H1 (cell line): ENCODE results near the gene PLCB2. TPM values are rescaled to one million over a fixed set of nuclear protein-coding genes. Genes with fewer than 3 reads are reported as not detected.

Source experiments
- CTCF ChIA-PET: fragments of 300-600 bp; sonication (Branson Sonifier 250); formaldehyde crosslinking; loops from one replicate; lab custom pipeline; 2021; ENCODE audit not compliant: partially characterized antibody; lab: Charles Lee
- POLR2A ChIA-PET: fragments of 300-600 bp; sonication (Branson Sonifier 250); formaldehyde crosslinking; loops from one replicate; lab custom pipeline; 2021; ENCODE audit warnings: inconsistent platforms; ENCODE audit not compliant: partially characterized antibody; lab: Charles Lee
- DNase-seq, 2 experiments: peaks; one replicate each; pipeline versions ENCODE4 v3.0.0 to v3.0.0-alpha.2; 2010 to 2022; ENCODE audit warnings: low spot score in 2 of 2, low read depth in 1 of 2, mixed read lengths in 1 of 2
- FAIRE-seq: peaks from 2 replicates; lab custom pipeline; 2011; peaks lifted over from hg19 to GRCh38; lab: Jason Lieb, UNC
- H2AFZ ChIP-seq: 2 replicates; pipeline ENCODE4 v1.8.1; 2012; ENCODE audit warnings: low read length, inconsistent platforms
- H2AK5ac ChIP-seq: 2 replicates; pipeline ENCODE4 v1.6.1; 2013; ENCODE audit warnings: low read depth, low read length
- H2BK120ac ChIP-seq: replicated peaks from 2 replicates; pipeline ENCODE3; 2013; ENCODE audit warnings: low read depth, low read length, inconsistent platforms
- H2BK12ac ChIP-seq: 2 replicates; pipeline ENCODE4 v1.6.1; 2013; ENCODE audit warnings: low read depth, low read length
- H2BK15ac ChIP-seq: 2 replicates; pipeline ENCODE4 v1.6.1; 2013; ENCODE audit warnings: low read length
- H2BK20ac ChIP-seq: 2 replicates; pipeline ENCODE4 v1.6.1; 2013; ENCODE audit warnings: low read length
- H2BK5ac ChIP-seq: 2 replicates; pipeline ENCODE4 v1.6.1; 2013; ENCODE audit warnings: low read depth, low read length
- H3K14ac ChIP-seq: 2 replicates; pipeline ENCODE4 v1.6.1; 2013; ENCODE audit warnings: inconsistent platforms; ENCODE audit not compliant: insufficient read length
- H3K18ac ChIP-seq: 2 replicates; pipeline ENCODE4 v1.6.1; 2013; ENCODE audit warnings: low read length; ENCODE audit errors: extremely low read depth
- H3K23ac ChIP-seq: 2 replicates; pipeline ENCODE4 v1.6.1; 2013; ENCODE audit warnings: inconsistent platforms; ENCODE audit not compliant: insufficient read length
- H3K23me2 ChIP-seq: 2 replicates; pipeline ENCODE4 v1.6.1; 2013; ENCODE audit warnings: low read depth, low read length
- H3K27ac ChIP-seq: 2 replicates; pipeline ENCODE4 v1.6.1; 2011; ENCODE audit warnings: low read depth, low read length, inconsistent platforms
- H3K27me3 ChIP-seq, 4 experiments: replicated peaks in 1 of 4; 1 replicate in 1 of 4; 2 replicates in 3 of 4; pipeline versions ENCODE4 v1.6.1 to v1.8.1; 2011 to 2013; ENCODE audit warnings: low read length in 3 of 4, mild to moderate bottlenecking in 3 of 4, inconsistent platforms in 2 of 4, mixed read lengths in 2 of 4, moderate library complexity in 1 of 4; ENCODE audit not compliant: control insufficient read depth in 3 of 4, insufficient read depth in 3 of 4; ENCODE audit errors: extremely low read depth in 1 of 4
- H3K36me3 ChIP-seq, 4 experiments: 2 replicates each; pipeline versions ENCODE4 v1.6.1 to v1.8.1; 2011 to 2013; ENCODE audit warnings: mild to moderate bottlenecking in 4 of 4, low read length in 3 of 4, moderate library complexity in 2 of 4, control low read depth in 1 of 4, inconsistent platforms in 1 of 4; ENCODE audit not compliant: insufficient read depth in 4 of 4, control insufficient read depth in 2 of 4
- H3K4ac ChIP-seq: replicated peaks from 2 replicates; pipeline ENCODE3; 2013; ENCODE audit warnings: low read length, low read depth, mixed read lengths, inconsistent platforms; ENCODE audit not compliant: insufficient read length
- H3K4me1 ChIP-seq, 4 experiments: replicated peaks in 1 of 4; 1 replicate in 1 of 4; 2 replicates in 3 of 4; pipeline versions ENCODE4 v1.6.1 to v1.8.1; 2011 to 2013; ENCODE audit warnings: low read length in 3 of 4, inconsistent platforms in 2 of 4, mixed read lengths in 1 of 4; ENCODE audit not compliant: insufficient read depth in 4 of 4, control insufficient read depth in 3 of 4
- H3K4me2 ChIP-seq, 2 experiments: 2 replicates each; pipeline versions ENCODE4 v1.6.1 to v1.8.1; 2011 to 2013; ENCODE audit warnings: low read depth in 2 of 2, low read length in 2 of 2, control low read depth in 1 of 2, inconsistent platforms in 1 of 2, mild to moderate bottlenecking in 1 of 2; ENCODE audit not compliant: insufficient read depth in 1 of 2
- H3K4me3 ChIP-seq, 4 experiments: fragments of 200-600, 300-600 bp in 1 of 4; sonication (generic), shearing (Covaris generic), sonication (Bioruptor Twin) in 1 of 4; 2 replicates each; pipeline versions ENCODE4 v1.5.1 to v1.8.1; 2011 to 2016; ENCODE audit warnings: low read length in 4 of 4, low read depth in 3 of 4, control low read depth in 2 of 4, inconsistent platforms in 2 of 4, mild to moderate bottlenecking in 2 of 4, mixed read lengths in 1 of 4, moderate library complexity in 1 of 4; ENCODE audit not compliant: insufficient read depth in 2 of 4; ENCODE audit errors: extremely low read depth in 1 of 4
- H3K56ac ChIP-seq: replicated peaks from 2 replicates; pipeline ENCODE3; 2013; ENCODE audit warnings: low read depth, mild to moderate bottlenecking, mixed read lengths, low read length, inconsistent platforms; ENCODE audit not compliant: insufficient read length
- H3K79me1 ChIP-seq: 2 replicates; pipeline ENCODE4 v1.6.1; 2013; ENCODE audit warnings: low read depth, low read length, control low read depth
- H3K79me2 ChIP-seq, 2 experiments: 2 replicates each; pipeline versions ENCODE4 v1.6.1 to v1.8.1; 2012 to 2013; ENCODE audit warnings: low read length in 2 of 2, mild to moderate bottlenecking in 2 of 2, inconsistent platforms in 1 of 2; ENCODE audit not compliant: insufficient read depth in 2 of 2, control insufficient read depth in 1 of 2
- H3K9ac ChIP-seq, 4 experiments: replicated peaks in 1 of 4; 1 replicate in 1 of 4; 2 replicates in 3 of 4; pipeline versions ENCODE4 v1.6.1 to v1.8.1; 2011 to 2013; ENCODE audit warnings: low read depth in 3 of 4, low read length in 3 of 4, control low read depth in 2 of 4, mild to moderate bottlenecking in 2 of 4, moderate library complexity in 2 of 4, inconsistent platforms in 1 of 4; ENCODE audit errors: extremely low read depth in 1 of 4
- H3K9me3 ChIP-seq, 2 experiments: 2 replicates each; pipeline versions ENCODE4 v1.6.1 to v1.8.1; 2012 to 2013; ENCODE audit warnings: mild to moderate bottlenecking in 2 of 2, moderate library complexity in 2 of 2, control low read depth in 1 of 2, inconsistent platforms in 1 of 2, low read depth in 1 of 2, low read length in 1 of 2, mixed read lengths in 1 of 2; ENCODE audit not compliant: insufficient read depth in 2 of 2
- H4K20me1 ChIP-seq, 2 experiments: replicated peaks in 1 of 2; 2 replicates each; pipeline versions ENCODE3 to v1.8.1; 2011 to 2013; ENCODE audit warnings: inconsistent platforms in 2 of 2, low read length in 2 of 2, mild to moderate bottlenecking in 1 of 2; ENCODE audit not compliant: insufficient read depth in 2 of 2, control insufficient read depth in 1 of 2
- H4K5ac ChIP-seq: 2 replicates; pipeline ENCODE4 v1.6.1; 2013; ENCODE audit warnings: low read length, low read depth, mixed read lengths, inconsistent platforms; ENCODE audit not compliant: insufficient read length
- H4K8ac ChIP-seq: 2 replicates; pipeline ENCODE4 v1.8.0; 2013; ENCODE audit warnings: mild to moderate bottlenecking, moderate library complexity, low read length, inconsistent platforms; ENCODE audit not compliant: insufficient read depth; ENCODE audit errors: extremely low read depth
- H4K91ac ChIP-seq: replicated peaks from 2 replicates; pipeline ENCODE3; 2013; ENCODE audit warnings: low read length, mixed read lengths, inconsistent platforms; ENCODE audit not compliant: insufficient read length
- BCL11A ChIP-seq, 2 experiments: IDR thresholded peaks; one replicate each; pipeline ENCODE4 v1.6.1; 2011; ENCODE audit warnings: low read depth in 2 of 2, low read length in 2 of 2, mild to moderate bottlenecking in 2 of 2
- KDM4A ChIP-seq: IDR thresholded peaks from one replicate; pipeline ENCODE4 v1.7.1; 2012; ENCODE audit warnings: low read depth, mild to moderate bottlenecking, moderate library complexity, low read length, inconsistent platforms; ENCODE audit not compliant: severe bottlenecking
- POLR2AphosphoS5 ChIP-seq: IDR thresholded peaks from 2 replicates; pipeline ENCODE4 v1.6.1; 2011; ENCODE audit warnings: low read depth, low read length
- RAD21 ChIP-seq, 2 experiments: IDR thresholded peaks in 1 of 2; conservative IDR thresholded peaks in 1 of 2; 2 replicates each; pipeline ENCODE4 v1.6.1; 2011; ENCODE audit warnings: low read depth in 2 of 2, low read length in 2 of 2, improper control_type of control experiment in 1 of 2, inconsistent platforms in 1 of 2, mild to moderate bottlenecking in 1 of 2, moderate library complexity in 1 of 2
- SP1 ChIP-seq: IDR thresholded peaks from 2 replicates; pipeline ENCODE4 v1.6.1; 2011; ENCODE audit warnings: low read depth, low read length
- TAF7 ChIP-seq: optimal IDR thresholded peaks from 2 replicates; pipeline ENCODE3; 2011; ENCODE audit warnings: low read depth, mild to moderate bottlenecking, inconsistent platforms, low read length, moderate library complexity, borderline replicate concordance
- ZNF274 ChIP-seq: IDR thresholded peaks from 2 replicates; pipeline ENCODE4 v1.7.0; 2012; ENCODE audit warnings: low read length, borderline replicate concordance; ENCODE audit errors: extremely low read depth
- WGBS, 2 experiments: shearing (Covaris generic) in 1 of 2; methylation state at CpG; one replicate each; pipeline versions ENCODE4 v1.1.6 to v1.1.7; 2013 to 2015; ENCODE audit warnings: low lambda C conversion rate in 2 of 2, mixed read lengths in 2 of 2, inconsistent platforms in 1 of 2, low coverage in 1 of 2, missing lambda C conversion rate in 1 of 2; ENCODE audit not compliant: insufficient replicate concordance in 2 of 2, insufficient coverage in 1 of 2, insufficient read length in 1 of 2; ENCODE audit errors: extremely low coverage in 1 of 2, missing lambda C conversion rate in 1 of 2; 5-methylcytosine and 5-hydroxymethylcytosine counted together
- polyA plus RNA-seq, 7 experiments: library from polyadenylated mRNA; depleted of rRNA in 3 of 7; stranded (reverse) in 5 of 7; unstranded in 2 of 7; fragments of >200 nt in 5 of 7; fragments of 200-250 nt in 2 of 7; gene quantifications; 1 replicate in 5 of 7; 2 replicates in 1 of 7; 4 replicates in 1 of 7; pipeline versions ENCODE4 v1.2.1 to v1.2.3, GENCODE V29; 2011 to 2013; ENCODE audit warnings: missing spikeins in 2 of 7, mixed read lengths in 2 of 7
- total RNA-seq: library from RNA; stranded (reverse); fragmentation: NEBNext Ultra II Directional; extraction: Animal tissue kit (Norgen Biotek cat#: 25700); gene quantifications from 2 replicates; pipeline ENCODE4 v1.2.1, GENCODE V29; 2021
- TF ChIP-seq, protein P1 (sequence below), 3 experiments: IDR thresholded peaks; 1 replicate in 2 of 3; 2 replicates in 1 of 3; pipeline versions ENCODE4 v1.5.1 to v1.6.1; 2011; ENCODE audit warnings: low read length in 3 of 3, mild to moderate bottlenecking in 3 of 3, inconsistent platforms in 2 of 3, low read depth in 1 of 3, moderate library complexity in 1 of 3; ENCODE audit not compliant: insufficient read depth in 1 of 3; ENCODE audit errors: control extremely low read depth in 1 of 3
- TF ChIP-seq, protein P2 (sequence below): IDR thresholded peaks from 2 replicates; pipeline ENCODE4 v1.6.1; 2012; ENCODE audit warnings: inconsistent platforms

PLCB2 gene
- total and polyA plus RNA-seq, 2 of the 8 experiments (the other 6 are each of a cell fraction or from before 2014, with no cell fraction given), result 7.2 to 8.4 TPM

DNA sequence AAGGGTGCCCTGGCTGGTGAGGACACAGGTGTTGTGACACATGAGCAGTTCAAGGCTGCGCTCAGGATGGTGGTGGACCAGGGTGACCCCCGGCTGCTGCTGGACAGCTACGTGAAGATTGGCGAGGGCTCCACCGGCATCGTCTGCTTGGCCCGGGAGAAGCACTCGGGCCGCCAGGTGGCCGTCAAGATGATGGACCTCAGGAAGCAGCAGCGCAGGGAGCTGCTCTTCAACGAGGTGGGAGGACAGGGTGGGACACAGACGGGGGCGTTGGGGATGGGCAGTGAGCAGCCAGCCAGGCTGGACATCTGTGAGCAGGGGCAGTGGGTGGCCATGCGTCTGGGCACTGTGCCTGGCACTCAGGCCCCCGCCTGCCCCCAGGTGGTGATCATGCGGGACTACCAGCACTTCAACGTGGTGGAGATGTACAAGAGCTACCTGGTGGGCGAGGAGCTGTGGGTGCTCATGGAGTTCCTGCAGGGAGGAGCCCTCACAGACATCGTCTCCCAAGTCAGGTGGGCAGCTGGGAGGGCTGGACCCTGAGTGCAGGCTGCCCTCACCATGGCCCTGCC lies 35.2 kb downstream of the PLCB2 start:
- H3K4me3 ChIP-seq, result no peak overlapping the region
- H3K9ac ChIP-seq, result no peak overlapping the region
- no peak for DNase-seq
- no peak for FAIRE-seq
- H2BK120ac ChIP-seq, result no peak overlapping the region
- H3K14ac ChIP-seq, result no peak overlapping the region
- H4K5ac ChIP-seq, result no peak overlapping the region
- H3K27ac ChIP-seq, result no peak overlapping the region
- no peaks in the 10 kb centered on the region for H4K20me1 ChIP-seq
- POLR2A ChIA-PET, result interaction anchor here (0.9 to 2.7 kb wide), 7 partner anchors 10 to 49 kb away, joined by 3 to 11 read pairs (median 4); partner anchors contain the start of gene PAK6
- WGBS, 2 experiments, result 91% methylated on average over 20 of the region's 20 CpGs; no CpG with 5 or more reads in 1 of the 2 experiments
- H2BK20ac ChIP-seq, result no peak overlapping the region
- no peaks in the 10 kb centered on the region for H3K9me3 ChIP-seq
- H2BK15ac ChIP-seq, result no peak overlapping the region
- no peak overlapping the region for H4K8ac ChIP-seq
- no peak overlapping the region for H3K23ac ChIP-seq
- H3K79me2 ChIP-seq, result no peaks in the 10 kb centered on the region
- no peak overlapping the region for H4K91ac ChIP-seq
- H3K18ac ChIP-seq, result no peak overlapping the region; the same call in 1 of the 2 replicates
- H3K56ac ChIP-seq, result no peak overlapping the region
- H2BK12ac ChIP-seq, result no peak overlapping the region
- H3K79me1 ChIP-seq, result no peaks in the 10 kb centered on the region
- no peaks in the 10 kb centered on the region; a peak in 1 of 8 replicates for H3K36me3 ChIP-seq
- H2BK5ac ChIP-seq, result peak overlapping the region; percentile 35; the same call in 1 of the 2 replicates
- H3K4me2 ChIP-seq, result no peak overlapping the region
- H3K4ac ChIP-seq, result no peak overlapping the region
- H2AK5ac ChIP-seq, result no peak overlapping the region
- peaks cover 0 to 4% (median under 1%) of the 10 kb centered on the region in 4 experiments; a peak in 5 of 7 replicates for H3K4me1 ChIP-seq
- CTCF ChIA-PET, result interaction anchor here (0.6 to 27.9 kb wide), 33 partner anchors 12 to 1002 kb away, joined by 3 to 1340 read pairs (median 9); partner anchors contain the start of genes ANKRD63, BMF, CCDC9B and FSIP1
- H3K27me3 ChIP-seq, result no peaks in the 10 kb centered on the region
- H3K23me2 ChIP-seq, result no peaks in the 10 kb centered on the region
- no peak overlapping the region for H2AFZ ChIP-seq
- no peak for TF ChIP-seq TAF7
- TF ChIP-seq, protein P1, sequence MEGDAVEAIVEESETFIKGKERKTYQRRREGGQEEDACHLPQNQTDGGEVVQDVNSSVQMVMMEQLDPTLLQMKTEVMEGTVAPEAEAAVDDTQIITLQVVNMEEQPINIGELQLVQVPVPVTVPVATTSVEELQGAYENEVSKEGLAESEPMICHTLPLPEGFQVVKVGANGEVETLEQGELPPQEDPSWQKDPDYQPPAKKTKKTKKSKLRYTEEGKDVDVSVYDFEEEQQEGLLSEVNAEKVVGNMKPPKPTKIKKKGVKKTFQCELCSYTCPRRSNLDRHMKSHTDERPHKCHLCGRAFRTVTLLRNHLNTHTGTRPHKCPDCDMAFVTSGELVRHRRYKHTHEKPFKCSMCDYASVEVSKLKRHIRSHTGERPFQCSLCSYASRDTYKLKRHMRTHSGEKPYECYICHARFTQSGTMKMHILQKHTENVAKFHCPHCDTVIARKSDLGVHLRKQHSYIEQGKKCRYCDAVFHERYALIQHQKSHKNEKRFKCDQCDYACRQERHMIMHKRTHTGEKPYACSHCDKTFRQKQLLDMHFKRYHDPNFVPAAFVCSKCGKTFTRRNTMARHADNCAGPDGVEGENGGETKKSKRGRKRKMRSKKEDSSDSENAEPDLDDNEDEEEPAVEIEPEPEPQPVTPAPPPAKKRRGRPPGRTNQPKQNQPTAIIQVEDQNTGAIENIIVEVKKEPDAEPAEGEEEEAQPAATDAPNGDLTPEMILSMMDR (IDR thresholded peaks at IDR 0.05; ENCODE audit: control extremely low read depth in 1 of 3, insufficient read depth in 1 of 3, low read depth in 1 of 3, low read length in 3 of 3), result peak in 1 of 3 experiments; percentile 54; a peak in 2 of 4 replicates
- TF ChIP-seq POLR2AphosphoS5, result no peak
- no peak for TF ChIP-seq BCL11A (IDR thresholded peaks at IDR 0.05; ENCODE audit: low read depth in 2 of 2, low read length in 2 of 2)
- no peak for TF ChIP-seq SP1
- peak; percentile 27 to 50 for TF ChIP-seq RAD21 (IDR thresholded peaks at IDR 0.05 in 1 of 2, conservative IDR thresholded peaks at IDR 0.05 in 1 of 2; ENCODE audit: low read depth in 2 of 2, low read length in 2 of 2)
- TF ChIP-seq, protein P2, sequence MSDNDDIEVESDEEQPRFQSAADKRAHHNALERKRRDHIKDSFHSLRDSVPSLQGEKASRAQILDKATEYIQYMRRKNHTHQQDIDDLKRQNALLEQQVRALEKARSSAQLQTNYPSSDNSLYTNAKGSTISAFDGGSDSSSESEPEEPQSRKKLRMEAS, result no peak
- no peak for TF ChIP-seq KDM4A
- no peak for TF ChIP-seq ZNF274
